HCT116 (cell line): ENCODE measurements around the gene ARID5B. TPM values are rescaled to one million over a fixed set of nuclear protein-coding genes. Genes with fewer than 3 reads are reported as not detected.

Experiments
- ATAC-seq: fragments of 200-7000 bp; cut with Tn5 transposase; 2 replicates; pipeline ENCODE4 v1.9.1; 2020; ENCODE audit warnings: mild to moderate bottlenecking, moderate library complexity
- BruUV-seq: library from RNA; stranded (reverse); fragments of 400-500 nt; replicated peaks from 2 replicates; lab custom pipeline; 2021; lab: Mats Ljungman, UMichigan
- CTCF ChIA-PET: fragments of 300-600 bp; sonication (Branson Sonifier 250); formaldehyde crosslinking; loops from one replicate; lab custom pipeline; 2021; ENCODE audit warnings: antibody characterized with exemption; lab: Charles Lee
- POLR2A ChIA-PET: fragments of 300-600, 350-600 bp; sonication (Branson Sonifier 250); formaldehyde crosslinking; loops from one replicate; lab custom pipeline; 2021; ENCODE audit warnings: antibody characterized with exemption; lab: Charles Lee
- RAD21 ChIA-PET, 2 experiments: fragments of 300-600 bp; sonication (Branson Sonifier 250); formaldehyde crosslinking; loops; one replicate each; lab custom pipeline; 2023; ENCODE audit warnings: low total read pairs in 2 of 2; ENCODE audit not compliant: uncharacterized antibody in 2 of 2, unreplicated experiment in 2 of 2, low non-redundant PET in 1 of 2; lab: Charles Lee
- DNase-seq: peaks from one replicate; pipeline ENCODE4 v3.0.0-alpha.2; 2010; ENCODE audit warnings: low read depth, low spot score
- H2AFZ ChIP-seq: fragments of 200-600 bp; shearing (Covaris generic), sonication (generic); 2 replicates; pipeline ENCODE4 v1.6.1; 2017; ENCODE audit warnings: low read depth, mixed run types, mixed read lengths, antibody characterized with exemption, low read length; ENCODE audit not compliant: poor library complexity, severe bottlenecking
- H3K27ac ChIP-seq: 2 replicates; pipeline ENCODE4 v1.5.1; 2012; ENCODE audit warnings: low read depth, low read length
- H3K27me3 ChIP-seq: fragments of 200-600 bp; sonication (generic); 2 replicates; pipeline ENCODE4 v1.6.1; 2016; ENCODE audit warnings: mixed run types, low read length, mixed read lengths; ENCODE audit not compliant: insufficient read depth
- H3K36me3 ChIP-seq, 2 experiments: fragments of 200-500 bp in 1 of 2; fragments of 200-600 bp in 1 of 2; sonication (Bioruptor generic) in 1 of 2; sonication (generic) in 1 of 2; 2 replicates each; pipeline versions ENCODE4 v1.5.1 to v1.6.1; 2014 to 2016; ENCODE audit warnings: low read length in 2 of 2, inconsistent platforms in 1 of 2, mixed read lengths in 1 of 2, mixed run types in 1 of 2; ENCODE audit not compliant: insufficient read depth in 2 of 2, control insufficient read depth in 1 of 2
- H3K4me1 ChIP-seq, 2 experiments: fragments of 200-600 bp in 1 of 2; sonication (generic) in 1 of 2; 2 replicates each; pipeline versions ENCODE4 v1.5.1 to v1.6.1; 2012 to 2017; ENCODE audit warnings: low read length in 2 of 2, inconsistent platforms in 1 of 2, mild to moderate bottlenecking in 1 of 2, mixed read lengths in 1 of 2, mixed run types in 1 of 2, moderate library complexity in 1 of 2; ENCODE audit not compliant: insufficient read depth in 2 of 2, control insufficient read depth in 1 of 2
- H3K4me2 ChIP-seq: fragments of 200-600 bp; sonication (generic); 2 replicates; pipeline ENCODE4 v1.6.1; 2017; ENCODE audit warnings: mixed run types, low read length, mixed read lengths
- H3K4me3 ChIP-seq, 2 experiments: fragments of 200-600 bp in 1 of 2; sonication (generic) in 1 of 2; replicated peaks in 1 of 2; 2 replicates each; pipeline ENCODE4 v1.5.1; 2011 to 2016; ENCODE audit warnings: low read length in 2 of 2, control low read depth in 1 of 2, low read depth in 1 of 2, mild to moderate bottlenecking in 1 of 2, mixed read lengths in 1 of 2, mixed run types in 1 of 2
- H3K79me2 ChIP-seq: fragments of 200-600 bp; sonication (generic); 2 replicates; pipeline ENCODE4 v1.6.1; 2017; ENCODE audit warnings: mild to moderate bottlenecking, mixed run types, low read length, moderate library complexity, mixed read lengths; ENCODE audit not compliant: insufficient read depth
- H3K9ac ChIP-seq: fragments of 200-600 bp; sonication (generic); 2 replicates; pipeline ENCODE4 v1.6.1; 2016; ENCODE audit warnings: low read length, mixed read lengths
- H3K9me2 ChIP-seq: fragments of 200-600 bp; sonication (generic), shearing (Covaris generic); 2 replicates; pipeline ENCODE4 v1.6.1; 2017; ENCODE audit warnings: mixed run types, mild to moderate bottlenecking, moderate library complexity; ENCODE audit not compliant: insufficient read depth
- H3K9me3 ChIP-seq, 2 experiments: fragments of 200-500 bp in 1 of 2; fragments of 200-600 bp in 1 of 2; sonication (Bioruptor generic) in 1 of 2; sonication (generic) in 1 of 2; 2 replicates each; pipeline ENCODE4 v1.6.1; 2014 to 2017; ENCODE audit warnings: low read length in 2 of 2, mixed read lengths in 2 of 2, inconsistent platforms in 1 of 2, low read depth in 1 of 2, mild to moderate bottlenecking in 1 of 2, mixed run types in 1 of 2, moderate library complexity in 1 of 2; ENCODE audit not compliant: control insufficient read depth in 1 of 2, insufficient read depth in 1 of 2
- H4K20me1 ChIP-seq: fragments of 200-600 bp; sonication (generic), shearing (Covaris generic); 2 replicates; pipeline ENCODE4 v1.6.1; 2017; ENCODE audit warnings: mixed run types, mild to moderate bottlenecking, moderate library complexity; ENCODE audit not compliant: insufficient read depth
- ATF3 ChIP-seq: IDR thresholded peaks from 2 replicates; pipeline ENCODE4 v1.6.1; 2012
- CBX3 ChIP-seq: IDR thresholded peaks from 2 replicates; pipeline ENCODE4 v1.6.1; 2012; ENCODE audit warnings: low read depth
- CEBPB ChIP-seq: IDR thresholded peaks from 2 replicates; pipeline ENCODE4 v1.6.1; 2012; ENCODE audit warnings: low read depth
- EGR1 ChIP-seq: IDR thresholded peaks from 2 replicates; pipeline ENCODE4 v1.6.1; 2012; ENCODE audit warnings: low read depth
- ELF1 ChIP-seq: IDR thresholded peaks from 2 replicates; pipeline ENCODE4 v1.6.1; 2012; ENCODE audit warnings: low read depth, borderline replicate concordance
- EZH2phosphoT487 ChIP-seq: fragments of 200-600 bp; IDR thresholded peaks from 2 replicates; pipeline ENCODE4 v1.6.1; 2018; ENCODE audit warnings: antibody characterized with exemption, borderline replicate concordance
- FOSL1 ChIP-seq: IDR thresholded peaks from 2 replicates; pipeline ENCODE4 v1.6.1; 2012; ENCODE audit warnings: low read depth
- JUND ChIP-seq: IDR thresholded peaks from 2 replicates; pipeline ENCODE4 v1.6.1; 2012
- MAX ChIP-seq: IDR thresholded peaks from 2 replicates; pipeline ENCODE4 v1.6.1; 2012
- POLR2AphosphoS5 ChIP-seq: IDR thresholded peaks from 2 replicates; pipeline ENCODE4 v1.6.1; 2011; ENCODE audit warnings: mild to moderate bottlenecking, low read depth, low read length, moderate library complexity
- RAD21 ChIP-seq: IDR thresholded peaks from 2 replicates; pipeline ENCODE4 v1.6.1; 2012; ENCODE audit warnings: low read depth, mild to moderate bottlenecking
- SIN3A ChIP-seq: IDR thresholded peaks from 2 replicates; pipeline ENCODE4 v1.6.1; 2012; ENCODE audit warnings: low read depth
- SP1 ChIP-seq: IDR thresholded peaks from 2 replicates; pipeline ENCODE4 v1.6.1; 2012; ENCODE audit warnings: low read depth
- TCF7L2 ChIP-seq: IDR thresholded peaks from 2 replicates; pipeline ENCODE4 v1.7.0; 2011; ENCODE audit warnings: borderline replicate concordance, inconsistent platforms; ENCODE audit not compliant: insufficient read depth, insufficient read length; ENCODE audit errors: extremely low read depth
- ZBTB33 ChIP-seq: IDR thresholded peaks from 2 replicates; pipeline ENCODE4 v1.6.1; 2011; ENCODE audit warnings: mild to moderate bottlenecking, low read length, moderate library complexity; ENCODE audit not compliant: insufficient replicate concordance; ENCODE audit errors: extremely low read depth
- ZFX ChIP-seq: fragments of 450-650 bp; IDR thresholded peaks from 2 replicates; pipeline ENCODE4 v1.6.1; 2017
- intact Hi-C: fragments of 100-400 bp; cut with micrococcal nuclease; formaldehyde crosslinking; loops from 2 replicates; pipeline ENCODE4 v1.10.0; 2022
- total RNA-seq: library from RNA; stranded (reverse); gene quantifications from one replicate; pipeline ENCODE4 v1.2.1, GENCODE V29; 2021; ENCODE audit not compliant: unreplicated experiment

The ARID5B gene
- total RNA-seq, 1 experiment from 2014 or later, result 4.7 TPM

GRCh38 chr10:61963669-61964058, 62.2 kb downstream of the ARID5B start:
- DNase-seq (no peak), ATAC-seq (no peak)
- ChIA-PET RAD21 (no interaction called here), CTCF (no interaction called here), POLR2A (interaction anchor here (0.9 kb wide), 1 partner anchor 52 kb away, joined by 3 read pairs; no protein-coding TSS in a partner anchor)
- H4K20me1 ChIP-seq, result no peaks in the 10 kb centered on the region
- H3K4me1 ChIP-seq, result no peaks in the 10 kb centered on the region
- H3K4me3 ChIP-seq, result no peak overlapping the region
- no peak overlapping the region for H3K9ac ChIP-seq
- no peaks in the 10 kb centered on the region for H3K9me2 ChIP-seq
- no peak for TF ChIP-seq ELF1
- TF ChIP-seq ZBTB33, result no peak
- TF ChIP-seq MAX, result no peak
- no peak for TF ChIP-seq CBX3
- TF ChIP-seq SIN3A, result no peak
- TF ChIP-seq POLR2AphosphoS5, result no peak
- TF ChIP-seq ATF3, result no peak
- TF ChIP-seq RAD21, result no peak
- TF ChIP-seq SP1, result no peak
- TF ChIP-seq EGR1, result no peak
- TF ChIP-seq JUND, result no peak
- no peak for TF ChIP-seq ZFX
- no peak for TF ChIP-seq CEBPB
- TF ChIP-seq FOSL1, result no peak
- no peak for TF ChIP-seq TCF7L2
- TF ChIP-seq EZH2phosphoT487, result no peak
- H2AFZ ChIP-seq, result no peak overlapping the region
- no peaks in the 10 kb centered on the region for H3K36me3 ChIP-seq
- no peak overlapping the region for H3K4me2 ChIP-seq
- H3K27me3 ChIP-seq, result no peaks in the 10 kb centered on the region
- H3K79me2 ChIP-seq, result no peaks in the 10 kb centered on the region
- BruUV-seq, result no TSS peak
- intact Hi-C loops, result no loop called here
- H3K9me3 ChIP-seq, result no peaks in the 10 kb centered on the region
- H3K27ac ChIP-seq, result no peak overlapping the region
